Keratinocyte (primary cell): ENCODE data around the gene SYVN1. TPM values are rescaled to one million over a fixed set of nuclear protein-coding genes. Genes with fewer than 3 reads are reported as not detected.

Source experiments
- DNase-seq: peaks from one replicate; pipeline ENCODE4 v3.0.0-alpha.2; 2011; ENCODE audit warnings: low read depth, missing footprints, low spot score
- FAIRE-seq: peaks from 2 replicates; lab custom pipeline; 2011; peaks lifted over from hg19 to GRCh38; lab: Jason Lieb, UNC
- H2AFZ ChIP-seq: 2 replicates; pipeline ENCODE4 v1.6.0; 2012; ENCODE audit warnings: low read length, control low read depth, inconsistent platforms; ENCODE audit not compliant: control insufficient read depth
- H3K27ac ChIP-seq: 2 replicates; pipeline ENCODE4 v1.5.1; 2011; ENCODE audit warnings: low read length; ENCODE audit not compliant: control insufficient read depth, insufficient read depth
- H3K27me3 ChIP-seq: 3 replicates; pipeline ENCODE4 v1.6.0; 2011; ENCODE audit warnings: low read length; ENCODE audit not compliant: control insufficient read depth, insufficient read depth; ENCODE audit errors: extremely low read depth
- H3K36me3 ChIP-seq, 2 experiments: 2 replicates in 1 of 2; 3 replicates in 1 of 2; pipeline ENCODE4 v1.5.1; 2011; ENCODE audit warnings: low read length in 2 of 2, mild to moderate bottlenecking in 1 of 2; ENCODE audit not compliant: control insufficient read depth in 2 of 2, insufficient read depth in 2 of 2; ENCODE audit errors: extremely low read depth in 1 of 2
- H3K4me1 ChIP-seq: 3 replicates; pipeline ENCODE4 v1.5.1; 2011; ENCODE audit warnings: low read length; ENCODE audit not compliant: control insufficient read depth, insufficient read depth; ENCODE audit errors: extremely low read depth
- H3K4me2 ChIP-seq: 3 replicates; pipeline ENCODE4 v1.6.0; 2011; ENCODE audit warnings: low read depth, low read length; ENCODE audit not compliant: control insufficient read depth, insufficient read depth; ENCODE audit errors: extremely low read depth
- H3K4me3 ChIP-seq, 3 experiments: fragments of 200-600 bp in 1 of 3; sonication (generic) in 1 of 3; 2 replicates in 2 of 3; 3 replicates in 1 of 3; pipeline ENCODE4 v1.5.1; 2011 to 2016; ENCODE audit warnings: low read length in 3 of 3, mild to moderate bottlenecking in 3 of 3, control low read depth in 2 of 3, inconsistent platforms in 1 of 3, low read depth in 1 of 3, mixed read lengths in 1 of 3, mixed run types in 1 of 3, moderate library complexity in 1 of 3; ENCODE audit not compliant: control insufficient read depth in 2 of 3, insufficient read depth in 2 of 3; ENCODE audit errors: extremely low read depth in 1 of 3
- H3K79me2 ChIP-seq: 2 replicates; pipeline ENCODE4 v1.6.0; 2012; ENCODE audit warnings: low read length; ENCODE audit not compliant: control insufficient read depth, insufficient read depth
- H3K9ac ChIP-seq: 3 replicates; pipeline ENCODE4 v1.6.0; 2011; ENCODE audit warnings: low read length; ENCODE audit not compliant: control insufficient read depth, insufficient read depth; ENCODE audit errors: extremely low read depth
- H3K9me1 ChIP-seq: 3 replicates; pipeline ENCODE4 v1.6.0; 2011; ENCODE audit warnings: low read length; ENCODE audit not compliant: control insufficient read depth, insufficient read depth; ENCODE audit errors: extremely low read depth
- H3K9me3 ChIP-seq: 2 replicates; pipeline ENCODE4 v1.5.1; 2012; ENCODE audit warnings: low read depth, low read length; ENCODE audit not compliant: control insufficient read depth
- H4K20me1 ChIP-seq: 3 replicates; pipeline ENCODE4 v1.6.0; 2011; ENCODE audit warnings: low read length; ENCODE audit not compliant: control insufficient read depth, insufficient read depth; ENCODE audit errors: extremely low read depth
- CTCF ChIP-seq, 3 experiments: IDR thresholded peaks in 1 of 3; conservative IDR thresholded peaks in 1 of 3; optimal IDR thresholded peaks in 1 of 3; 2 replicates in 2 of 3; 3 replicates in 1 of 3; pipeline versions ENCODE3 to v1.5.1; 2011; ENCODE audit warnings: low read length in 3 of 3, mild to moderate bottlenecking in 3 of 3, moderate library complexity in 2 of 3, control low read depth in 1 of 3, inconsistent platforms in 1 of 3; ENCODE audit not compliant: insufficient read depth in 2 of 3; ENCODE audit errors: extremely low read depth in 1 of 3
- EZH2 ChIP-seq: IDR thresholded peaks from one replicate; pipeline ENCODE4 v1.6.1; 2012; ENCODE audit warnings: inconsistent platforms, mild to moderate bottlenecking, low read length, moderate library complexity
- dilution Hi-C: fragments of 300-500 bp; cut with MboI; formaldehyde crosslinking; loops from one replicate; pipeline ENCODE4 v1.7.0; 2020; ENCODE audit warnings: low sequenced_read_pairs; ENCODE audit not compliant: extremely low pct_ligation_motif_present
- polyA plus RNA-seq, 5 experiments: library from polyadenylated mRNA; depleted of rRNA in 3 of 5; stranded (reverse) in 3 of 5; stranded (forward) in 1 of 5; unstranded in 1 of 5; fragments of >200 nt; gene quantifications; 1 replicate in 1 of 5; 2 replicates in 3 of 5; 3 replicates in 1 of 5; pipeline versions ENCODE4 v1.2.1 to v1.2.3, GENCODE V29; 2011 to 2012; ENCODE audit warnings: missing spikeins in 2 of 5, low read depth in 1 of 5, low replicate concordance in 1 of 5

The SYVN1 gene
- polyA plus RNA-seq, 1 donor (not counting 4 experiments of a cell fraction or from before 2014, with no cell fraction given): 10.8 TPM

GRCh38 chr11:65121865-65122696 lies 12.2 kb downstream of the SYVN1 start, which contains the start of the genes FAU and MRPL49:
Gene FAU (minus strand): TSS chr11:65122134. CDS start chr11:65121813, 321 bp downstream.
Gene MRPL49 (plus strand): TSS chr11:65122321. CDS start chr11:65122347, 26 bp downstream.
- Histone ChIP-seq H3K36me3 (peaks cover 21 to 36% of the 10 kb centered on the region in 2 experiments), H3K4me1 (peaks cover 18% of the 10 kb centered on the region)
- TF ChIP-seq CTCF (optimal IDR thresholded peaks at IDR 0.05 in 1 of 3, IDR thresholded peaks at IDR 0.05 in 1 of 3, conservative IDR thresholded peaks at IDR 0.05 in 1 of 3; ENCODE audit: extremely low read depth in 1 of 3, insufficient read depth in 2 of 3, low read length in 3 of 3) (no peak), EZH2 (no peak)

GRCh38 chr11:65121447-65121864 lies 12.9 kb downstream of the SYVN1 start:
- H2AFZ ChIP-seq: peak overlapping the region; percentile 52
- H3K9ac ChIP-seq: peak overlapping the region; percentile 99
- FAIRE-seq (no peak), DNase-seq (no peak)
- H3K79me2 ChIP-seq: peaks cover 50% of the 10 kb centered on the region
- H3K4me3 ChIP-seq: peak overlapping the region; percentile 66 to 91 (median 91)
- peaks cover 17 to 30% of the 10 kb centered on the region in 2 experiments for H3K36me3 ChIP-seq
- TF ChIP-seq EZH2 (no peak), CTCF (optimal IDR thresholded peaks at IDR 0.05 in 1 of 3, IDR thresholded peaks at IDR 0.05 in 1 of 3, conservative IDR thresholded peaks at IDR 0.05 in 1 of 3; ENCODE audit: extremely low read depth in 1 of 3, insufficient read depth in 2 of 3, low read length in 3 of 3) (peak in 1 of 3 experiments; percentile 8)
- peak overlapping the region; percentile 98 for H3K27ac ChIP-seq
- no peaks in the 10 kb centered on the region for H3K9me1 ChIP-seq
- H4K20me1 ChIP-seq: no peaks in the 10 kb centered on the region
- H3K4me1 ChIP-seq: peaks cover 20% of the 10 kb centered on the region
- H3K27me3 ChIP-seq: no peaks in the 10 kb centered on the region
- peak overlapping the region; percentile 89 for H3K4me2 ChIP-seq
- dilution Hi-C loops: no loop called here
- H3K9me3 ChIP-seq: no peaks in the 10 kb centered on the region

More at GRCh38 chr11:65121865-65122696, 12.2 kb downstream of the SYVN1 start, which contains the start of the genes FAU and MRPL49:
- no peaks in the 10 kb centered on the region for H4K20me1 ChIP-seq
- no peaks in the 10 kb centered on the region for H3K9me3 ChIP-seq
- no peaks in the 10 kb centered on the region for H3K27me3 ChIP-seq
- peak within 1 kb of the TSS; percentile 89 for H3K4me2 ChIP-seq
- dilution Hi-C loops: no loop called here
- H2AFZ ChIP-seq: peak within 1 kb of the TSS; percentile 95
- H3K27ac ChIP-seq: peak within 1 kb of the TSS; percentile 98
- peak within 1 kb of the TSS; percentile 66 to 97 (median 91) for H3K4me3 ChIP-seq
- no peaks in the 10 kb centered on the region for H3K9me1 ChIP-seq
- peak within 1 kb of the TSS; percentile 99 for H3K9ac ChIP-seq
- H3K79me2 ChIP-seq: peaks cover 46% of the 10 kb centered on the region
- FAIRE-seq (peak; percentile 23), DNase-seq (peak; percentile 91)
